Measurements from ENCODE around the gene GRAMD4.

GRCh38 chr22:46612904-46613605 lies 7.1 kb upstream of the GRAMD4 start:
- TF ChIP-seq CTCF (IDR thresholded peaks at IDR 0.05): no peak
- no peak for TF ChIP-seq POLR2A (IDR thresholded peaks at IDR 0.05)

Data from uterus (tissue), 2 donors.